Neural progenitor cell (in vitro differentiated cells): Measurements from ENCODE around the gene ZNF490. TPM values are rescaled to one million over a fixed set of nuclear protein-coding genes. Genes with fewer than 3 reads are reported as not detected.

Experiments
- DNase-seq: peaks from one replicate; pipeline ENCODE4 v3.0.0-alpha.2; 2016; ENCODE audit warnings: low spot score
- H2AFZ ChIP-seq: fragments of 200-600 bp; sonication (generic); replicated peaks from 2 replicates; pipeline ENCODE4 v1.6.1; 2016; ENCODE audit warnings: antibody characterized with exemption
- H3F3A ChIP-seq: fragments of 200-600 bp; sonication (generic); 2 replicates; pipeline ENCODE4 v1.6.1; 2016; ENCODE audit warnings: antibody characterized with exemption, low read depth
- H3K27ac ChIP-seq: fragments of 200-600 bp; sonication (generic); 2 replicates; pipeline ENCODE4 v1.5.1; 2016; ENCODE audit warnings: mild to moderate bottlenecking
- H3K27me3 ChIP-seq: fragments of 200-600 bp; sonication (generic); 2 replicates; pipeline ENCODE4 v1.6.1; 2016; ENCODE audit warnings: mild to moderate bottlenecking, moderate library complexity
- H3K36me3 ChIP-seq: fragments of 200-600 bp; sonication (generic); 2 replicates; pipeline ENCODE4 v1.5.1; 2016
- H3K4me1 ChIP-seq: fragments of 200-600 bp; sonication (generic); 2 replicates; pipeline ENCODE4 v1.6.1; 2016; ENCODE audit warnings: mixed run types
- H3K4me2 ChIP-seq: fragments of 200-600 bp; sonication (generic); 2 replicates; pipeline ENCODE4 v1.6.1; 2016
- H3K4me3 ChIP-seq: fragments of 200-600 bp; sonication (generic); 2 replicates; pipeline ENCODE4 v1.5.1; 2016
- H3K79me2 ChIP-seq: fragments of 200-600 bp; sonication (generic); 2 replicates; pipeline ENCODE4 v1.6.1; 2016; ENCODE audit warnings: low read depth
- H3K9ac ChIP-seq: fragments of 200-600 bp; sonication (generic); 2 replicates; pipeline ENCODE4 v1.6.1; 2016
- H3K9me3 ChIP-seq: fragments of 200-600 bp; sonication (generic); 2 replicates; pipeline ENCODE4 v1.5.1; 2016; ENCODE audit warnings: low read depth
- H4K20me1 ChIP-seq: fragments of 200-600 bp; sonication (generic); 2 replicates; pipeline ENCODE4 v1.6.1; 2016; ENCODE audit warnings: low read depth
- H3K27ac Mint-ChIP-seq: 3 replicates; pipeline ENCODE4 v1.8.0; 2021; ENCODE audit warnings: mixed read lengths
- H3K27me3 Mint-ChIP-seq: 2 replicates; pipeline ENCODE4 v1.8.0; 2022; ENCODE audit warnings: low read depth, mild to moderate bottlenecking, inconsistent platforms, moderate library complexity, mixed read lengths; ENCODE audit not compliant: insufficient read depth
- H3K36me3 Mint-ChIP-seq: 3 replicates; pipeline ENCODE4 v1.8.0; 2021; ENCODE audit warnings: mixed read lengths
- H3K4me1 Mint-ChIP-seq: 3 replicates; pipeline ENCODE4 v1.8.0; 2021; ENCODE audit warnings: mixed read lengths
- H3K4me3 Mint-ChIP-seq: 3 replicates; pipeline ENCODE4 v1.8.0; 2021; ENCODE audit warnings: mild to moderate bottlenecking, moderate library complexity, mixed read lengths
- H3K9me3 Mint-ChIP-seq: 3 replicates; pipeline ENCODE4 v1.8.0; 2020; ENCODE audit warnings: mixed read lengths
- CTCF ChIP-seq: fragments of 200-600 bp; sonication (generic); IDR thresholded peaks from 2 replicates; pipeline ENCODE4 v1.5.1; 2017; ENCODE audit warnings: antibody characterized with exemption, mild to moderate bottlenecking
- EZH2 ChIP-seq: fragments of 200-600 bp; sonication (generic); IDR thresholded peaks from 2 replicates; pipeline ENCODE4 v1.6.1; 2017; ENCODE audit warnings: antibody characterized with exemption, mild to moderate bottlenecking, moderate library complexity
- EZH2phosphoT487 ChIP-seq: fragments of 200-600 bp; sonication (generic); IDR thresholded peaks from 2 replicates; pipeline ENCODE4 v1.6.1; 2017; ENCODE audit warnings: antibody characterized with exemption
- total RNA-seq: library from RNA; depleted of rRNA; stranded (reverse); fragments of >200 nt; gene quantifications from 2 replicates; pipeline ENCODE4 v1.2.3, GENCODE V29; 2015; ENCODE audit warnings: low replicate concordance

Gene ZNF490
- total RNA-seq, 1 donor from 2014 or later: 16.7 TPM

GRCh38 chr19:12638611-12639182 lies 28.1 kb upstream of the ZNF490 start:
- H3K27ac Mint-ChIP-seq: no peak overlapping the region
- H3K4me3 Mint-ChIP-seq: no peak overlapping the region
- no peaks in the 10 kb centered on the region for H3K9me3 ChIP-seq
- H3K27ac ChIP-seq: no peak overlapping the region
- H3K9ac ChIP-seq: no peak overlapping the region
- H3K27me3 ChIP-seq: no peaks in the 10 kb centered on the region
- H3F3A ChIP-seq: peaks cover 3% of the 10 kb centered on the region
- no peak for DNase-seq
- H3K36me3 Mint-ChIP-seq: peaks cover 8% of the 10 kb centered on the region
- no peak overlapping the region for H3K4me2 ChIP-seq
- TF ChIP-seq EZH2 (no peak), CTCF (no peak), EZH2phosphoT487 (no peak)
- no peak overlapping the region for H2AFZ ChIP-seq
- H3K79me2 ChIP-seq: no peaks in the 10 kb centered on the region
- no peaks in the 10 kb centered on the region for H3K4me1 ChIP-seq
- no peaks in the 10 kb centered on the region for H3K36me3 ChIP-seq
- H3K27me3 Mint-ChIP-seq: peaks cover 5% of the 10 kb centered on the region
- no peak overlapping the region for H3K4me3 ChIP-seq
- H3K9me3 Mint-ChIP-seq: peaks cover 17% of the 10 kb centered on the region
- no peaks in the 10 kb centered on the region for H4K20me1 ChIP-seq
- peaks cover 5% of the 10 kb centered on the region for H3K4me1 Mint-ChIP-seq

GRCh38 chr19:12636631-12637030 lies 26.0 kb upstream of the ZNF490 start:
- Histone ChIP-seq H2AFZ (no peak overlapping the region), H3K27ac (no peak overlapping the region), H3K79me2 (no peaks in the 10 kb centered on the region), H3F3A (peaks cover 16% of the 10 kb centered on the region), H3K4me1 (no peaks in the 10 kb centered on the region), H3K9ac (no peak overlapping the region), H3K9me3 (no peaks in the 10 kb centered on the region), H3K4me3 (no peak overlapping the region), H3K27me3 (no peaks in the 10 kb centered on the region), H3K36me3 (no peaks in the 10 kb centered on the region), H4K20me1 (no peaks in the 10 kb centered on the region), H3K4me2 (no peak overlapping the region)
- peaks cover 24% of the 10 kb centered on the region for H3K9me3 Mint-ChIP-seq
- H3K36me3 Mint-ChIP-seq: peaks cover 17% of the 10 kb centered on the region
- TF ChIP-seq EZH2 (no peak), EZH2phosphoT487 (no peak), CTCF (no peak)
- no peak overlapping the region for H3K27ac Mint-ChIP-seq
- peaks cover 5% of the 10 kb centered on the region for H3K27me3 Mint-ChIP-seq
- H3K4me1 Mint-ChIP-seq: peaks cover 5% of the 10 kb centered on the region
- DNase-seq: no peak
- H3K4me3 Mint-ChIP-seq: no peak overlapping the region

- no peaks in the 10 kb centered on the region for H3K4me1 ChIP-seq
- Mint-ChIP-seq H3K4me1 (no peaks in the 10 kb centered on the region), H3K36me3 (peaks cover 68% of the 10 kb centered on the region), H3K27me3 (peaks cover 7% of the 10 kb centered on the region), H3K9me3 (peaks cover 58% of the 10 kb centered on the region), H3K27ac (no peak overlapping the region), H3K4me3 (no peak overlapping the region)
- H4K20me1 ChIP-seq: no peaks in the 10 kb centered on the region
- H3K4me2 ChIP-seq: no peak overlapping the region
- H3K9ac ChIP-seq: no peak overlapping the region
- H3K79me2 ChIP-seq: peaks cover 3% of the 10 kb centered on the region
- peaks cover 33% of the 10 kb centered on the region for H3K9me3 ChIP-seq
- peaks cover 62% of the 10 kb centered on the region for H3K36me3 ChIP-seq
- H3F3A ChIP-seq: peaks cover 31% of the 10 kb centered on the region
- no peak overlapping the region for H2AFZ ChIP-seq
- H3K4me3 ChIP-seq: no peak overlapping the region
- no peak overlapping the region for H3K27ac ChIP-seq
- no peak for DNase-seq
- H3K27me3 ChIP-seq: no peaks in the 10 kb centered on the region
- TF ChIP-seq EZH2: no peak
- no peak for TF ChIP-seq CTCF
- TF ChIP-seq EZH2phosphoT487: no peak
These were observed 18.6 kb upstream of the ZNF490 start for GRCh38 chr19:12629215-12629614.
